ENCODE data around the gene EMID1.

Gene EMID1

DNA sequence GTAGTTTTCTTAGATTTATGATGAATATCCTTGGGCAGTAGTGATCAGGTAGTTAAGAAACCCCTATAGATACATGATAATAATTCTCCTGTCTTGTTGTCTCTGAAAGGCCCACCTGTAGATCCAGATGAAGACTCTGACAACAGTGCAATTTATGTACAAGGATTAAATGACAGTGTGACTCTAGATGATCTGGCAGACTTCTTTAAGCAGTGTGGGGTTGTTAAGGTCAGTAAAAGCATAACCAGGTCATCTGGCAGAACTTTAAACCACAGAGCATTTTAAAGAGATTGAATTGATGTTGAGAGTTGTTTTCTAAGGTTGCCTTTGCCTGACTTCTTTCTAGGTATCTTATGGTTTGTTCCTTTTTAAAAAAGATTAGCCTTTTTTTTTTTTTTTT, 86.7 kb downstream of the EMID1 start (continued):
- TF ChIP-seq, protein P1, sequence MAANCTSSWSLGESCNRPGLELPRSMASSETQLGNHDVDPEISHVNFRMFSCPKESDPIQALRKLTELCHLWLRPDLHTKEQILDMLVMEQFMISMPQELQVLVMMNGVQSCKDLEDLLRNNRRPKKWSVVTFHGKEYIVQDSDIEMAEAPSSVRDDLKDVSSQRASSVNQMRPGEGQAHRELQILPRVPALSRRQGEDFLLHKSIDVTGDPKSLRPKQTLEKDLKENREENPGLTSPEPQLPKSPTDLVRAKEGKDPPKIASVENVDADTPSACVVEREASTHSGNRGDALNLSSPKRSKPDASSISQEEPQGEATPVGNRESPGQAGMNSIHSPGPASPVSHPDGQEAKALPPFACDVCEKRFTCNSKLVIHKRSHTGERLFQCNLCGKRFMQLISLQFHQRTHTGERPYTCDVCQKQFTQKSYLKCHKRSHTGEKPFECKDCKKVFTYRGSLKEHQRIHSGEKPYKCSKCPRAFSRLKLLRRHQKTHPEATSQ (tag by site-specific recombination; IDR thresholded peaks at IDR 0.05), result no peak
- TF ChIP-seq, protein P2, sequence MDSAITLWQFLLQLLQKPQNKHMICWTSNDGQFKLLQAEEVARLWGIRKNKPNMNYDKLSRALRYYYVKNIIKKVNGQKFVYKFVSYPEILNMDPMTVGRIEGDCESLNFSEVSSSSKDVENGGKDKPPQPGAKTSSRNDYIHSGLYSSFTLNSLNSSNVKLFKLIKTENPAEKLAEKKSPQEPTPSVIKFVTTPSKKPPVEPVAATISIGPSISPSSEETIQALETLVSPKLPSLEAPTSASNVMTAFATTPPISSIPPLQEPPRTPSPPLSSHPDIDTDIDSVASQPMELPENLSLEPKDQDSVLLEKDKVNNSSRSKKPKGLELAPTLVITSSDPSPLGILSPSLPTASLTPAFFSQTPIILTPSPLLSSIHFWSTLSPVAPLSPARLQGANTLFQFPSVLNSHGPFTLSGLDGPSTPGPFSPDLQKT (IDR thresholded peaks at IDR 0.05; ENCODE audit: borderline replicate concordance, low read depth, low read length), result no peak
- TF ChIP-seq YY2 (tag by site-specific recombination; IDR thresholded peaks at IDR 0.05), result no peak
- no peak for TF ChIP-seq HOXD13 (CRISPR knock-in tag; IDR thresholded peaks at IDR 0.05; ENCODE audit: borderline replicate concordance)
- no peak for TF ChIP-seq ZNF549 (tag by site-specific recombination; IDR thresholded peaks at IDR 0.05)
- TF ChIP-seq, protein P3, sequence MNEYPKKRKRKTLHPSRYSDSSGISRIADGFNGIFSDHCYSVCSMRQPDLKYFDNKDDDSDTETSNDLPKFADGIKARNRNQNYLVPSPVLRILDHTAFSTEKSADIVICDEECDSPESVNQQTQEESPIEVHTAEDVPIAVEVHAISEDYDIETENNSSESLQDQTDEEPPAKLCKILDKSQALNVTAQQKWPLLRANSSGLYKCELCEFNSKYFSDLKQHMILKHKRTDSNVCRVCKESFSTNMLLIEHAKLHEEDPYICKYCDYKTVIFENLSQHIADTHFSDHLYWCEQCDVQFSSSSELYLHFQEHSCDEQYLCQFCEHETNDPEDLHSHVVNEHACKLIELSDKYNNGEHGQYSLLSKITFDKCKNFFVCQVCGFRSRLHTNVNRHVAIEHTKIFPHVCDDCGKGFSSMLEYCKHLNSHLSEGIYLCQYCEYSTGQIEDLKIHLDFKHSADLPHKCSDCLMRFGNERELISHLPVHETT (tag by site-specific recombination; IDR thresholded peaks at IDR 0.05), result no peak

DNA sequence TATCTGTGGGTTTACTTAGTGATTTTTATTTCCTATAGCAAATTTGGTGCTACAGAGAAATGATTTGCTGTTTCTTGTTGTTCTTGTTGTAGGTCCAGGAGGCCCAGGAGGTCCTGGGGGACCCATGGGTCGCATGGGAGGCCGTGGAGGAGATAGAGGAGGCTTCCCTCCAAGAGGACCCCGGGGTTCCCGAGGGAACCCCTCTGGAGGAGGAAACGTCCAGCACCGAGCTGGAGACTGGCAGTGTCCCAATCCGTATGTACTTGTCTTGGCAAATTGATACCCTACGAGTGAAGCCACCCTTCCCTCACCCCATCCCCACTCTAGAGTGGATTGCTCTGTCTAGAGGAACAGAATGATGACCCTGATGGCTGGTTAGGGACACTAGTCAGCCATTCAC, 92.9 kb downstream of the EMID1 start:
- Histone ChIP-seq H3K4me3 (ENCODE audit: low read depth, low read length) (no peak overlapping the region), H3K36me3 (ENCODE audit: control insufficient read depth in 2 of 2, insufficient read depth in 1 of 2, low read length in 2 of 2) (peaks cover 53 to 84% of the 10 kb centered on the region in 2 experiments), H3K27ac (ENCODE audit: extremely low read depth, low read depth, low read length) (no peak overlapping the region; the same call in 1 of the 2 replicates), H3K4me1 (ENCODE audit: control insufficient read depth, insufficient read depth, low read length) (no peaks in the 10 kb centered on the region), H3K9me3 (ENCODE audit: control insufficient read depth, insufficient read depth, low read depth, low read length) (no peaks in the 10 kb centered on the region)
- no peak for TF ChIP-seq ZNF350 (tag by site-specific recombination; IDR thresholded peaks at IDR 0.05)
- CTCF ChIA-PET, result no interaction called here
- POLR2A ChIA-PET, result interaction anchor here (2.0 kb wide), 1 partner anchor 7 kb away, joined by 4 read pairs; the partner anchor contains the start of gene GAS2L1

DNA sequence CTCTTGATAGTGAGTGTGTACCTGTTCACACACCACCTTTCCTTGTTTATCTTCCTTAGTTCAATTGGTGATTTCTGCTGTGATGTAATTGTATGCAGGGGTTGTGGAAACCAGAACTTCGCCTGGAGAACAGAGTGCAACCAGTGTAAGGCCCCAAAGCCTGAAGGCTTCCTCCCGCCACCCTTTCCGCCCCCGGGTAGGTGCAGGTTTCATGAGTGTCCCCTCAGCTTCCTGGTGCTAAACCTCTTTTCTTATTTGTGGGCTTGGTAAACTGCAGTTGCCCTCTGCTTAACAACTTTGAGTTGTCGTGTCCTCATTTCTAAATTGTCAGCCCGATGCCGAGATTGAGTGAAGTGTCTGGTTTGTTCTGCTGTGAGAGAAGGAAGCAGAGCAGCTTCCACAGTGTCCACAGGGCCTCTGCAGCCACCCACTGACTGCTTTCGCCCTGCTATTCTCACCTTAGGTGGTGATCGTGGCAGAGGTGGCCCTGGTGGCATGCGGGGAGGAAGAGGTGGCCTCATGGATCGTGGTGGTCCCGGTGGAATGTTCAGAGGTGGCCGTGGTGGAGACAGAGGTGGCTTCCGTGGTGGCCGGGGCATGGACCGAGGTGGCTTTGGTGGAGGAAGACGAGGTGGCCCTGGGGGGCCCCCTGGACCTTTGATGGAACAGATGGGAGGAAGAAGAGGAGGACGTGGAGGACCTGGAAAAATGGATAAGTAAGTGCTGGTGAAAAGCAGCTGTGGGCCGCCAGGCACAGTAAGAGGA, 93.6 kb downstream of the EMID1 start:
- TF ChIP-seq ZNF302 (tag by site-specific recombination; IDR thresholded peaks at IDR 0.05; ENCODE audit: low read depth), result no peak
- 0 out of 2 replicates have a peak, but pooled peaks have one; percentile 13 for TF ChIP-seq GLIS1 (tag by site-specific recombination; IDR thresholded peaks at IDR 0.05)
- no peak for TF ChIP-seq ZNF391 (tag by site-specific recombination; IDR thresholded peaks at IDR 0.05; ENCODE audit: borderline replicate concordance, low read depth)
- no peak for TF ChIP-seq ZNF133 (tag by site-specific recombination; IDR thresholded peaks at IDR 0.05)
- TF ChIP-seq ZNF707 (tag by site-specific recombination; IDR thresholded peaks at IDR 0.05), result no peak
- TF ChIP-seq ZBTB48 (tag by site-specific recombination; IDR thresholded peaks at IDR 0.05), result no peak
- TF ChIP-seq GLIS2 (tag by site-specific recombination; IDR thresholded peaks at IDR 0.05), result peak; percentile 29; the same call in 1 of the 2 replicates
- TF ChIP-seq ZBTB20 (tag by site-specific recombination; IDR thresholded peaks at IDR 0.05), result no peak
- no peak for TF ChIP-seq ZNF292 (tag by site-specific recombination; IDR thresholded peaks at IDR 0.05; ENCODE audit: borderline replicate concordance, low read depth)
- no peak overlapping the region; the same call in none of the 2 replicates for H3K27ac ChIP-seq (ENCODE audit: extremely low read depth, low read depth, low read length)
- H3K9me3 ChIP-seq (ENCODE audit: control insufficient read depth, insufficient read depth, low read depth, low read length), result no peaks in the 10 kb centered on the region
- peaks cover 46 to 77% of the 10 kb centered on the region in 2 experiments for H3K36me3 ChIP-seq (ENCODE audit: control insufficient read depth in 2 of 2, insufficient read depth in 1 of 2, low read length in 2 of 2)
- ChIA-PET CTCF (interaction anchor here (0.7 kb wide), 1 partner anchor 1408 kb away, joined by 3 read pairs; no protein-coding TSS in a partner anchor), POLR2A (no interaction called here)
- no peaks in the 10 kb centered on the region for H3K4me1 ChIP-seq (ENCODE audit: control insufficient read depth, insufficient read depth, low read length)
- no peak overlapping the region for H3K4me3 ChIP-seq (ENCODE audit: low read depth, low read length)
